ENCODE measurements around the gene ATP8B4. TPM values are rescaled to one million over a fixed set of nuclear protein-coding genes. Genes with fewer than 3 reads are reported as not detected.

The ATP8B4 gene
- total RNA-seq, 1 experiment from 2014 or later, result 0.20 TPM

DNA sequence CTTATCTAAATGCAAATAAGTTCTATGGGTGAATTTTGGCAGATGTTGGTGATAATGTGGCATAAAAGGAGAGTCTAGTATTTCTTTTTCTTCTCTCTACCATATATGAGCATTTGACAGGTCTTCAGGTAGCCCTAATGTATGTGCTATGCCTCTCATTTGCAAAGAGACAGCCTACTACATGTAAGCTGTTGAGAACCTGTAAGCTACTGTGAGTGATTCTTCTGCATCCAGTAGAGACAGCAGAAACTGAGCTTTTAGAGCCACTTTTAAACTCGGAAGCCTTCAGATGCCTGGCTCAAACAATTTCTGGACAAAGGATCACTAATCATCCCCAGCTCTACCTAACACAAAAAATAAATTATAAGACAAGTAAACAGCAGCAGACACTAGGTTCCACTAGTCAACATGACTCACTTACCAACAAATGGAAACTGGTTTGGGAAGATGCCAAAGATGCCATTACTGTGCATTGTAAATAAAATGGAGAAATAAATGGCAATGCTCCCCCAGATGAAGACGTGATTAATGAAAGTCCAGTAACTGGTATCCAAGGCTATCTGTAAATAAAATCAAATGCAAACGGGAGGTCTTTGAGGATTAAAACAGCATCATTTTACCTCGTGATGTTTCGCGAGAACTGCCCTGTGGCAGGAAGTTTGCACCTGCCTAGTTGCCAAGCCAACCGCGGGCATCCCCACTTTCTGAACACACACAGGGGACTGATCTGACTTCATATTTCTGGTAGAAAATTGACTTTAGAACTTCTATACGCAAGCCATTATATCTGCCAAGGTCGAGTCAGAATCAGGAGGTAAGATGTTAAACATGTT lies 252.9 kb downstream of the ATP8B4 start:
- H3K9me3 ChIP-seq (ENCODE audit: insufficient read depth, low read depth), result no peaks in the 10 kb centered on the region
- CTCF ChIA-PET, result no interaction called here
- H3K4me1 ChIP-seq (replicated peaks; ENCODE audit: insufficient read depth), result peaks cover 11% of the 10 kb centered on the region
- TF ChIP-seq, protein P1, sequence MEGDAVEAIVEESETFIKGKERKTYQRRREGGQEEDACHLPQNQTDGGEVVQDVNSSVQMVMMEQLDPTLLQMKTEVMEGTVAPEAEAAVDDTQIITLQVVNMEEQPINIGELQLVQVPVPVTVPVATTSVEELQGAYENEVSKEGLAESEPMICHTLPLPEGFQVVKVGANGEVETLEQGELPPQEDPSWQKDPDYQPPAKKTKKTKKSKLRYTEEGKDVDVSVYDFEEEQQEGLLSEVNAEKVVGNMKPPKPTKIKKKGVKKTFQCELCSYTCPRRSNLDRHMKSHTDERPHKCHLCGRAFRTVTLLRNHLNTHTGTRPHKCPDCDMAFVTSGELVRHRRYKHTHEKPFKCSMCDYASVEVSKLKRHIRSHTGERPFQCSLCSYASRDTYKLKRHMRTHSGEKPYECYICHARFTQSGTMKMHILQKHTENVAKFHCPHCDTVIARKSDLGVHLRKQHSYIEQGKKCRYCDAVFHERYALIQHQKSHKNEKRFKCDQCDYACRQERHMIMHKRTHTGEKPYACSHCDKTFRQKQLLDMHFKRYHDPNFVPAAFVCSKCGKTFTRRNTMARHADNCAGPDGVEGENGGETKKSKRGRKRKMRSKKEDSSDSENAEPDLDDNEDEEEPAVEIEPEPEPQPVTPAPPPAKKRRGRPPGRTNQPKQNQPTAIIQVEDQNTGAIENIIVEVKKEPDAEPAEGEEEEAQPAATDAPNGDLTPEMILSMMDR (conservative IDR thresholded peaks at IDR 0.05), result no peak
- TF ChIP-seq EZH2 (IDR thresholded peaks at IDR 0.05; ENCODE audit: low read depth), result no peak
- H3K27ac ChIP-seq, result no peak overlapping the region
- no TSS peak for BruUV-seq (replicated peaks)
- H3K4me2 ChIP-seq, result peak overlapping the region; percentile 44
- H3K9me2 ChIP-seq (ENCODE audit: insufficient read depth), result no peaks in the 10 kb centered on the region
- peak in 1 of 2 experiments; percentile 67 for DNase-seq
- no peaks in the 10 kb centered on the region for H3F3A ChIP-seq (ENCODE audit: insufficient read depth, low read depth)
- no peak overlapping the region for H2AFZ ChIP-seq
- H3K4me3 ChIP-seq, result no peak overlapping the region
- H4K20me1 ChIP-seq (ENCODE audit: insufficient read depth), result no peaks in the 10 kb centered on the region
- POLR2A ChIA-PET (ENCODE audit: unreplicated experiment), result interaction anchor here (0.7 kb wide), 1 partner anchor 297 kb away, joined by 3 read pairs; no protein-coding TSS in a partner anchor
- intact Hi-C loops (cut with micrococcal nuclease; ENCODE audit: unreplicated experiment), result no loop called here
- no peaks in the 10 kb centered on the region for H3K36me3 ChIP-seq (ENCODE audit: low read depth)
- H3K79me2 ChIP-seq (ENCODE audit: low read depth), result no peaks in the 10 kb centered on the region
- H3K27me3 ChIP-seq (ENCODE audit: insufficient read depth, low read depth), result no peaks in the 10 kb centered on the region

DNA sequence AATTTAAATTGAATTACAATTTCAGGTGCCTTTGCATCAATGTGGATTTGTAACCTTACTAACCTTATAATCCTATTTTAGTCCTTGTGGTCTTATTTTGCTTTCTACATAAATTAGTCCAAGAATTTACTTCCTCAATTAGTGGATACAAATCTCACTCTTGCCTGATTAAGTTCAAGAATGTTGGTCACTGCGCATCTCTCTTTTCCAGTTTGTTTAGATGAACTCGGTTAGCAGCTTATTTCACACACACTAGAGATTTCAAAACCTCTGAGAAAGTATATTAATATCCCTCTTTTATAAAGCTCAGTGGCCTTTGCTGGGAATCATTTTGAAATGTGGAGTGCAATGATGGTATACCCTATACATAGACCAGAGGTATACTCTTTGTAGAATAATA lies 254.8 kb downstream of the ATP8B4 start:
- Histone ChIP-seq H3K79me2 (ENCODE audit: low read depth) (no peaks in the 10 kb centered on the region), H4K20me1 (ENCODE audit: insufficient read depth) (no peaks in the 10 kb centered on the region), H3K9me2 (ENCODE audit: insufficient read depth) (no peaks in the 10 kb centered on the region), H3K27me3 (ENCODE audit: insufficient read depth, low read depth) (no peaks in the 10 kb centered on the region), H3K27ac (no peak overlapping the region), H3K36me3 (ENCODE audit: low read depth) (no peaks in the 10 kb centered on the region), H3K9me3 (ENCODE audit: insufficient read depth, low read depth) (no peaks in the 10 kb centered on the region), H3K4me3 (no peak overlapping the region), H3K4me2 (no peak overlapping the region), H3K4me1 (replicated peaks; ENCODE audit: insufficient read depth) (peaks cover 11% of the 10 kb centered on the region), H3F3A (ENCODE audit: insufficient read depth, low read depth) (no peaks in the 10 kb centered on the region), H2AFZ (no peak overlapping the region)
- intact Hi-C loops (cut with micrococcal nuclease; ENCODE audit: unreplicated experiment), result no loop called here
- ChIA-PET POLR2A (ENCODE audit: unreplicated experiment) (no interaction called here), CTCF (no interaction called here)
- TF ChIP-seq, protein P1 (conservative IDR thresholded peaks at IDR 0.05), result no peak
- TF ChIP-seq EZH2 (IDR thresholded peaks at IDR 0.05; ENCODE audit: low read depth), result no peak
- no TSS peak for BruUV-seq (replicated peaks)
- DNase-seq, result no peak

DNA sequence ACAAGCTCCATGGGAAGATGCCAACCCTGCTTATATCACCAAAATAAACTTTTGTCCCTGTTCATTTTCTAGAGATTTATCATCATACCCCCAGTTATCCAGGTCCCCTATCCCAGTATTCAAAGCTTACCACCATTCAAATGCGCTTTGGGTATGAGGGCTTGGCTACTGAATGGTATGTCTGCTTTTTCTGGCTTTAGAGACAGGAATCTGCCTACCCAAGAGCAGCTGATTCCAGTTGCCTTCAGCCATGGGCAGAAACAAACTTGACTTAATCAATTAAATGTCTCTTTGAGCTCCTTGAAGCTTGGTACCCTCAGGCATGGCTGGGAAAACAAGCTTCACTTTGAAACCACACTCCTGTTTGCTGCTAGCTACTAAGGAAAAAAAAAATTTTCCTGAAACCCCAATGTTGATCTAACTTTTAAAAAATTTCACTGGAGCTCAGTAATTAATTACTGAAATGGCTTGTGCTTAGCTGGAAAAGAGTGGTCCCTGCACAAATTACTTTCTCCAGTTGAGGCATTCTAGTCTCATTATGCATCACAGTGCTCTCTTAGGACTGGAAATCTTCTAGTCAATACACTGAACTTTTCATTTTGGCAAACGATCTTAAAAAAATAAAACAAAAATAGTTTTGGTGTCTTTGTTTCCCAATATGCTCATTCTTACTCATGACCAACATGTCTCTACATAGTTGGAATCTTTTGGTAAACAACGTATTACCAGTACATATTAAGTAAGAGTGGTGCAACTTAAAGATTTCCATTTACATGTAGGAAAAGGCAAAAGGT lies 255.4 kb downstream of the ATP8B4 start:
- Histone ChIP-seq H3K79me2 (ENCODE audit: low read depth) (no peaks in the 10 kb centered on the region), H3K27ac (no peak overlapping the region), H3K9me2 (ENCODE audit: insufficient read depth) (no peaks in the 10 kb centered on the region), H3K36me3 (ENCODE audit: low read depth) (no peaks in the 10 kb centered on the region), H3F3A (ENCODE audit: insufficient read depth, low read depth) (no peaks in the 10 kb centered on the region), H2AFZ (no peak overlapping the region), H4K20me1 (ENCODE audit: insufficient read depth) (no peaks in the 10 kb centered on the region), H3K27me3 (ENCODE audit: insufficient read depth, low read depth) (no peaks in the 10 kb centered on the region), H3K4me3 (no peak overlapping the region), H3K9me3 (ENCODE audit: insufficient read depth, low read depth) (no peaks in the 10 kb centered on the region), H3K4me1 (replicated peaks; ENCODE audit: insufficient read depth) (peaks cover 11% of the 10 kb centered on the region), H3K4me2 (no peak overlapping the region)
- intact Hi-C loops (cut with micrococcal nuclease; ENCODE audit: unreplicated experiment), result no loop called here
- no peak for DNase-seq
- no TSS peak for BruUV-seq (replicated peaks)
- POLR2A ChIA-PET (ENCODE audit: unreplicated experiment), result no interaction called here
- CTCF ChIA-PET, result no interaction called here
- TF ChIP-seq, protein P1 (conservative IDR thresholded peaks at IDR 0.05), result no peak
- TF ChIP-seq EZH2 (IDR thresholded peaks at IDR 0.05; ENCODE audit: low read depth), result no peak
